Measurements from ENCODE around the gene TBC1D10B. TPM values are rescaled to one million over a fixed set of nuclear protein-coding genes. Genes with fewer than 3 reads are reported as not detected.

TBC1D10B gene
- total and polyA plus RNA-seq, 9 of the 15 experiments (the other 6 are each of a cell fraction or from before 2014, with no cell fraction given): 2.2 to 55.4 (median 17.5) TPM

- TF ChIP-seq REST (IDR thresholded peaks at IDR 0.05; ENCODE audit: borderline replicate concordance): no peak
- no peak for TF ChIP-seq REST (CRISPR knock-in tag; IDR thresholded peaks at IDR 0.05; ENCODE audit: low read depth)
- no peak for TF ChIP-seq KAT2B (IDR thresholded peaks at IDR 0.05; ENCODE audit: low read depth, low read length)
- peak; percentile 96 to 97 for TF ChIP-seq NRF1 (conservative IDR thresholded peaks at IDR 0.05 in 1 of 2, IDR thresholded peaks at IDR 0.05 in 1 of 2)
- TF ChIP-seq XRCC5 (IDR thresholded peaks at IDR 0.05; ENCODE audit: low read depth, low read length): peak; percentile 53
- peak in 1 of 3 experiments; percentile 63 for TF ChIP-seq YY1 (IDR thresholded peaks at IDR 0.05; ENCODE audit: borderline replicate concordance in 1 of 3, control insufficient read depth in 1 of 3, extremely low read depth in 1 of 3, insufficient read depth in 3 of 3, insufficient read length in 1 of 3, insufficient replicate concordance in 2 of 3, low read depth in 1 of 3, low read length in 2 of 3)
- 0 out of 2 replicates have a peak, but pooled peaks have one; percentile 27 for TF ChIP-seq HDAC2 (IDR thresholded peaks at IDR 0.05)
- no peak for TF ChIP-seq ZNF507 (tag; conservative IDR thresholded peaks at IDR 0.05)
- peak; percentile 50; the same call in 1 of the 2 replicates for TF ChIP-seq MYNN (IDR thresholded peaks at IDR 0.05)
- TF ChIP-seq MYNN (CRISPR knock-in tag; IDR thresholded peaks at IDR 0.05): no peak
- peak; percentile 77 for TF ChIP-seq EGR1 (conservative IDR thresholded peaks at IDR 0.05)
- TF ChIP-seq ZNF449 (CRISPR knock-in tag; IDR thresholded peaks at IDR 0.05): no peak
- TF ChIP-seq, protein P1, sequence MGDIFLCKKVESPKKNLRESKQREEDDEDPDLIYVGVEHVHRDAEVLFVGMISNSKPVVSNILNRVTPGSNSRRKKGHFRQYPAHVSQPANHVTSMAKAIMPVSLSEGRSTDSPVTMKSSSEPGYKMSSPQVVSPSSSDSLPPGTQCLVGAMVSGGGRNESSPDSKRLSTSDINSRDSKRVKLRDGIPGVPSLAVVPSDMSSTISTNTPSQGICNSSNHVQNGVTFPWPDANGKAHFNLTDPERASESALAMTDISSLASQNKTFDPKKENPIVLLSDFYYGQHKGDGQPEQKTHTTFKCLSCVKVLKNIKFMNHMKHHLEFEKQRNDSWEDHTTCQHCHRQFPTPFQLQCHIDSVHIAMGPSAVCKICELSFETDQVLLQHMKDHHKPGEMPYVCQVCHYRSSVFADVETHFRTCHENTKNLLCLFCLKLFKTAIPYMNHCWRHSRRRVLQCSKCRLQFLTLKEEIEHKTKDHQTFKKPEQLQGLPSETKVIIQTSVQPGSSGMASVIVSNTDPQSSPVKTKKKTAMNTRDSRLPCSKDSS (IDR thresholded peaks at IDR 0.05; ENCODE audit: low read depth, partially characterized antibody): no peak
- TF ChIP-seq ZNF24 (IDR thresholded peaks at IDR 0.05): no peak
- TF ChIP-seq SIN3A (IDR thresholded peaks at IDR 0.05; ENCODE audit: borderline replicate concordance in 2 of 2, control insufficient read depth in 1 of 2, low read depth in 2 of 2, low read length in 2 of 2): peak in 1 of 2 experiments; percentile 85; a peak in 1 of 4 replicates
- no peak for TF ChIP-seq CBX5 (IDR thresholded peaks at IDR 0.05; ENCODE audit: borderline replicate concordance, low read depth)
Observed at GRCh38 chr16:30370456-30371247, at the start of gene TBC1D10B (continued).

Data from K562 (cell line).